ENCODE results near the gene TF. TPM values are rescaled to one million over a fixed set of nuclear protein-coding genes. Genes with fewer than 3 reads are reported as not detected.

The TF gene
- total RNA-seq, 1 donor from 2014 or later, result 0.85 TPM

GRCh38 chr3:133747907-133748639 lies 1.9 kb downstream of the TF start:
- no peak for DNase-seq

GRCh38 chr3:133749427-133750258 lies 3.5 kb downstream of the TF start:
- no peak for DNase-seq

- DNase-seq, result no peak
Measured at GRCh38 chr3:133750259-133750656, 4.1 kb downstream of the TF start.

GRCh38 chr3:133753107-133753778 lies 7.0 kb downstream of the TF start:
- DNase-seq, result no peak

- no peak for DNase-seq
Measured at GRCh38 chr3:133753779-133754164, 7.6 kb downstream of the TF start.

- no peak for DNase-seq
Measured at GRCh38 chr3:133754455-133754854, 8.3 kb downstream of the TF start.

GRCh38 chr3:133754973-133755828 lies 9.0 kb downstream of the TF start:
- DNase-seq, result no peak

- no peak for DNase-seq
Measured at GRCh38 chr3:133756716-133757694, 10.8 kb downstream of the TF start.

- no peak for DNase-seq
Measured at GRCh38 chr3:133757701-133758567, 11.7 kb downstream of the TF start.

GRCh38 chr3:133758568-133758928 lies 12.4 kb downstream of the TF start:
- no peak for DNase-seq

- no peak for DNase-seq
Measured at GRCh38 chr3:133758964-133759739, 13.0 kb downstream of the TF start.

- DNase-seq, result no peak
Measured at GRCh38 chr3:133759740-133760305, 13.6 kb downstream of the TF start.

- DNase-seq, result no peak
Measured at GRCh38 chr3:133760916-133761315, 14.7 kb downstream of the TF start.

GRCh38 chr3:133761605-133762484 lies 15.7 kb downstream of the TF start:
- DNase-seq, result no peak

- DNase-seq, result no peak
Measured at GRCh38 chr3:133762539-133762938, 16.3 kb downstream of the TF start.

GRCh38 chr3:133763797-133764683 lies 17.8 kb downstream of the TF start:
- no peak for DNase-seq

GRCh38 chr3:133765256-133765655 lies 19.1 kb downstream of the TF start:
- no peak for DNase-seq
